Adrenal gland (tissue), 12 donors: ENCODE data around the gene AVL9. TPM values are rescaled to one million over a fixed set of nuclear protein-coding genes. Genes with fewer than 3 reads are reported as not detected.
A peak's percentile ranks its signal among the peaks of the same experiment; 100 is the strongest.

Source experiments
- DNase-seq, 7 donors: peaks; one replicate each; pipeline ENCODE4 v3.0.0-alpha.2; 2019 to 2020
- H3K27ac ChIP-seq, 5 donors: fragments of 200-600 bp; sonication (generic) in 4 of 5; 1 replicate in 3 of 5; 2 replicates in 2 of 5; pipeline versions ENCODE4 v1.5.1 to v1.8.0; 2016 to 2020; ENCODE audit warnings: mild to moderate bottlenecking in 1 of 5
- H3K27me3 ChIP-seq: fragments of 200-600 bp; 2 replicates; pipeline ENCODE4 v1.8.0; 2021
- H3K36me3 ChIP-seq, 2 donors: fragments of 200-600 bp; replicated peaks in 1 of 2; 1 replicate in 1 of 2; 2 replicates in 1 of 2; pipeline versions ENCODE4 v1.5.1 to v1.8.0; 2018 to 2022
- H3K4me1 ChIP-seq, 2 donors: fragments of 200-600 bp; replicated peaks in 1 of 2; 1 replicate in 1 of 2; 2 replicates in 1 of 2; pipeline versions ENCODE4 v1.5.1 to v1.8.0; 2018 to 2021
- H3K4me3 ChIP-seq, 4 donors: fragments of 200-600 bp; sonication (generic) in 3 of 4; one replicate each; pipeline ENCODE4 v1.5.1; 2016 to 2018
- H3K9me3 ChIP-seq, 3 donors: fragments of 200-600 bp; sonication (generic) in 1 of 3; replicated peaks in 1 of 3; 1 replicate in 2 of 3; 2 replicates in 1 of 3; pipeline versions ENCODE4 v1.5.1 to v1.8.0; 2016 to 2021
- POLR2A ChIP-seq, 2 donors: fragments of 450-650 bp; IDR thresholded peaks; one replicate each; pipeline ENCODE4 v1.6.1; 2017; ENCODE audit warnings: antibody characterized with exemption in 2 of 2, mild to moderate bottlenecking in 2 of 2, moderate library complexity in 1 of 2
- WGBS, 4 donors: extraction: QIAGEN DNeasy Blood & Tissue Kit in 2 of 4; methylation state at CpG; one replicate each; pipeline versions ENCODE4 v1.1.5 to v1.1.7; 2013 to 2017; 5-methylcytosine and 5-hydroxymethylcytosine counted together
- intact Hi-C, 2 donors: fragments of 100-400 bp; cut with DNase I; formaldehyde crosslinking; loops; one replicate each; pipeline versions ENCODE4 v1.14.1 to v1.15.0; 2022 to 2023
- polyA plus RNA-seq, 3 donors: library from polyadenylated mRNA; stranded (reverse); fragments of 200-250 nt in 2 of 3; fragments of 350-450 nt in 1 of 3; fragmentation: Illumina TruSeq in 1 of 3; extraction: RNeasy Lipid Tissue Mini Kit (QIAGEN cat#74804) in 1 of 3; gene quantifications; one replicate each; pipeline ENCODE4 v1.2.3, GENCODE V29; 2013 to 2014
- total RNA-seq, 9 donors: library from RNA; depleted of rRNA in 4 of 9; stranded (reverse); fragments of >200 nt in 4 of 9; fragments of 120-200 nt in 1 of 9; fragmentation: NEBNext Ultra II Directional in 1 of 9; extraction: Animal tissue kit (Norgen Biotek cat#: 25700) in 1 of 9; gene quantifications; one replicate each; pipeline versions ENCODE4 v1.1.0 to v1.2.4, GENCODE V29; 2013 to 2023
- TF ChIP-seq, protein P1 (sequence below), 6 experiments: fragments of 450-650 bp in 4 of 6; fragments of 200-600 bp in 2 of 6; sonication (generic) in 1 of 6; IDR thresholded peaks; 1 replicate in 5 of 6; 2 replicates in 1 of 6; pipeline versions ENCODE4 v1.5.1 to v1.8.0; 2016 to 2021; ENCODE audit warnings: antibody characterized with exemption in 6 of 6, mild to moderate bottlenecking in 2 of 6, moderate library complexity in 1 of 6
- donor health status: healthy with polysubstance abuse.
- donor health status: Bipolar disorder and iron deficiency.
- donor health status: DM: yes; HTN: yes; CAD: no.
- donor health status: DM: no; HTN: no; CAD: no.
- donor health status: DM: no; HTN: no; CAD: no.
- donor health status: DM: yes; HTN: yes; CAD: no.

The AVL9 gene
- total and polyA plus RNA-seq, 12 donors, result 8.6 to 53.9 (median 22.7) TPM

DNA sequence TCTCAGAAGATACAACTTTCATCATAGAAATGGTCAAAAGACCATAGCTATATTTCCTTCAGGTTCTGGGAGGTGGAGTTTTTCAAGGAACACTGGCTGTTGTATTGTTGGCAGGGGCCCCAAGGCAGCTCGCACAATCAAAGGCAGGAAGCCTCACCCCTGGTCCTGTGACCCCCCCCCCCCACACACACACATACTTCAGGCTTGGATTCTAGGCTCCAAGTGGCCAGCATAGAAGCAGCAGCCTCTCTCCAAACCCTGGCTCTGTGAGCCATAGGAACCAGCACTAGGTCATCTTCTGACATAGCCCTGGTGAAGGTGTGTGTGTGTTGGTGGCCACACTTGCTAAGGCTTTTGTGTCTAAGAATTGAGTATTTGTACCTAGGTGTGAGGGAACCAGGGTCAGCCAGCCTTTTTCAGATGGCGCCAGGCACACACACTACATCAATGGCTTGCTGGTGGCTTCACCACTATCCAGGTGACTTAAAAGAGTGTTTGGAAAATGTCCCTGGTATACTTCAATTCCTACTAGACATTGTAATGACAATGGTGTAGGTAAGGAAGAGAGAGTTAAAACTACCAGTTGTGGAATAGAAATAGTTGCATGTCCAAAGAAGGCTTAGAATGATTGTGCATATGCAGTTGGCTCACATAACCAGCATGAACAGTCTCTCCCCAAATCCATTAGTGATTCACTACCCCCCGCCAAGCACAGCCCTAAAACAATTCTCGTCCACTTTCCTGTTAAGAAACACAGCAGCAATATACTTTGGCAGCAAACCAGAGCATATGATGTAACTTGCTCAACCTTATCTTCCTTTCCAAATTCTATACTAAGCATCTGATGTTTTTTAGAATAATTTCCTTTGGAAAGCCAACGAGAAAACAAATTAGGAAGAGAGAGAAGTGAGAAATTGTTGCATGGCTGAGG lies 91.3 kb downstream of the AVL9 start:
- H3K4me3 ChIP-seq, result no peak overlapping the region
- 59 to 69% (median 65%) methylated on average over 5 of the region's 5 CpGs for WGBS, 4 donors
- intact Hi-C loops, result no loop called here

DNA sequence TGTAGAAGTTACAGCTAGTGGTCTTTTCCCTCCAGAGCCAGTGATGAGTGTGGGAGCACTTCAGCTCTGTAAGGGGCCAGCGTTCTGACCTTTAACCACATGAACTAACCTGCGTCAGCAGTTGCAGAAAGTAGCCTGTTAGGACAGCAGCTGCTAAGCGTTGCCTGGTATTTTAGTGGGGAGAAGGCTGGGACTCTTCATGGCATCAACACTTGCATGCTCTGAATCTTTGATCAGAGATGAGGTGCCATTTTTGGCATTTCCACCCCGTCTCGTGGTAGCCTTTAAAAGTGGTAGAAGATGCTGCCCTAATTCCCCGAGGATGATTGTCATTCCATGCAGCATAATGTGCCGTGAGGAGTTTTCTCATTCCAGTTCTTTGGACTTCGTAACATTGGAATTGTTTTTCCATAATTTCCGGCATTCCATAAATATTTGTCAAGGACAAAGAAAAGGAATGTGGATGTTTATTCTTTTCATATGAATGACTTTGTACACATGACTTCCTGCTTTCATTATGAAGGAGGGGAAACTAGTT lies 92.2 kb downstream of the AVL9 start:
- H3K4me1 ChIP-seq, result peaks cover 3 to 10% of the 10 kb centered on the region in 2 donors
- H3K4me3 ChIP-seq, result no peak overlapping the region
- TF ChIP-seq, protein P1, sequence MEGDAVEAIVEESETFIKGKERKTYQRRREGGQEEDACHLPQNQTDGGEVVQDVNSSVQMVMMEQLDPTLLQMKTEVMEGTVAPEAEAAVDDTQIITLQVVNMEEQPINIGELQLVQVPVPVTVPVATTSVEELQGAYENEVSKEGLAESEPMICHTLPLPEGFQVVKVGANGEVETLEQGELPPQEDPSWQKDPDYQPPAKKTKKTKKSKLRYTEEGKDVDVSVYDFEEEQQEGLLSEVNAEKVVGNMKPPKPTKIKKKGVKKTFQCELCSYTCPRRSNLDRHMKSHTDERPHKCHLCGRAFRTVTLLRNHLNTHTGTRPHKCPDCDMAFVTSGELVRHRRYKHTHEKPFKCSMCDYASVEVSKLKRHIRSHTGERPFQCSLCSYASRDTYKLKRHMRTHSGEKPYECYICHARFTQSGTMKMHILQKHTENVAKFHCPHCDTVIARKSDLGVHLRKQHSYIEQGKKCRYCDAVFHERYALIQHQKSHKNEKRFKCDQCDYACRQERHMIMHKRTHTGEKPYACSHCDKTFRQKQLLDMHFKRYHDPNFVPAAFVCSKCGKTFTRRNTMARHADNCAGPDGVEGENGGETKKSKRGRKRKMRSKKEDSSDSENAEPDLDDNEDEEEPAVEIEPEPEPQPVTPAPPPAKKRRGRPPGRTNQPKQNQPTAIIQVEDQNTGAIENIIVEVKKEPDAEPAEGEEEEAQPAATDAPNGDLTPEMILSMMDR (IDR thresholded peaks at IDR 0.05), result no peak
- no peak for TF ChIP-seq POLR2A (IDR thresholded peaks at IDR 0.05)
- H3K36me3 ChIP-seq, result peaks cover 0 to 37% of the 10 kb centered on the region in 2 donors
- intact Hi-C loops, result no loop called here
- H3K27ac ChIP-seq, result peak overlapping the region in 1 of 5 donors; percentile 70
- 67 to 73% (median 69%) methylated on average over 9 of the region's 9 CpGs for WGBS, 4 donors
- H3K9me3 ChIP-seq, result no peaks in the 10 kb centered on the region
- no peaks in the 10 kb centered on the region for H3K27me3 ChIP-seq
- DNase-seq, result no peak

More for the DNA sequence above, 91.3 kb downstream of the AVL9 start:
- Histone ChIP-seq H3K36me3 (peaks cover 0 to 46% of the 10 kb centered on the region in 2 donors), H3K27ac (peak overlapping the region in 1 of 5 donors; percentile 70), H3K9me3 (no peaks in the 10 kb centered on the region), H3K4me1 (peaks cover 3 to 10% of the 10 kb centered on the region in 2 donors), H3K27me3 (no peaks in the 10 kb centered on the region)
- DNase-seq, result peak in 1 of 7 donors; percentile 12
- no peak for TF ChIP-seq POLR2A (IDR thresholded peaks at IDR 0.05)

GRCh38 chr7:32588657-32589056 lies 93.4 kb downstream of the AVL9 start:
- Histone ChIP-seq H3K27me3 (no peaks in the 10 kb centered on the region), H3K36me3 (peaks cover 0 to 25% of the 10 kb centered on the region in 2 donors), H3K4me3 (no peak overlapping the region), H3K4me1 (peaks cover 3 to 10% of the 10 kb centered on the region in 2 donors), H3K9me3 (no peaks in the 10 kb centered on the region), H3K27ac (peak overlapping the region in 1 of 5 donors; percentile 47)
- DNase-seq, result peak in 5 of 7 donors; percentile 31 to 70 (median 61)
- intact Hi-C loops, result no loop called here
- TF ChIP-seq POLR2A (IDR thresholded peaks at IDR 0.05), result no peak
- TF ChIP-seq, protein P1 (IDR thresholded peaks at IDR 0.05), result no peak
- 4 to 23% (median 17%) methylated on average over 2 of the region's 2 CpGs for WGBS, 4 donors

DNA sequence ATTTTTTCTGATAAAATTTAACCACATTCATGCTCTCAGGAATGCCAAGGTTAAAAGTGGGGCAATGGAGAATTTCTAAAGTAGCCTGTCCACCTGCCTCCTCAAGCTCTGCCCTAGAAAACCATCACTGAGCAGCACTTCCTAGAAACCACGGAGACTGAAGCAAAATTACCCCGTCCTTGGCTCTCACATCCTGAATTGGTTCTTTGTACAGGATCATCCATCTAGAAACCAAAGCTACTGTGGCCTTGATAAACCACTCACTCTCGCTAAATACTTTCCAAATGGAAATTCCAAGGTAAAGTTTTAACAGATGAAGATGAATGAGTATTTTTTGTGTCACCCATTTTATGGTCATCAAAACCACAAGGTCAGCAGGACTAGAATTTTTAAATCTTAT lies 96.6 kb downstream of the AVL9 start:
- Histone ChIP-seq H3K4me1 (peaks cover 3 to 10% of the 10 kb centered on the region in 2 donors), H3K9me3 (no peaks in the 10 kb centered on the region), H3K27me3 (no peaks in the 10 kb centered on the region), H3K4me3 (no peak overlapping the region), H3K36me3 (no peaks in the 10 kb centered on the region), H3K27ac (no peak overlapping the region)
- no peak for DNase-seq
- TF ChIP-seq, protein P1 (IDR thresholded peaks at IDR 0.05), result no peak
- no peak for TF ChIP-seq POLR2A (IDR thresholded peaks at IDR 0.05)
- WGBS, 4 donors, result 35 to 50% (median 47%) methylated on average over 3 of the region's 3 CpGs
- intact Hi-C loops, result no loop called here
